Mesenteric fat pad (tissue), 1 donor: ENCODE results near the gene PSG4. TPM values are rescaled to one million over a fixed set of nuclear protein-coding genes. Genes with fewer than 3 reads are reported as not detected.
"Not testable (repeated sequence)": the region's sequence is repeated elsewhere in the genome, so short reads cannot be mapped to it uniquely, and the experiment has no call there.

Source experiments
- DNase-seq: peaks from one replicate; pipeline ENCODE4 v3.0.0-alpha.2; 2020; ENCODE audit warnings: low spot score
- long read RNA-seq: library from polyadenylated mRNA; unstranded; transcript quantifications from one replicate; pipeline ENCODE4 v2.0.0, GENCODE V29; 2020
- total RNA-seq: library from RNA; stranded (reverse); fragmentation: NEBNext Ultra II Directional; extraction: Animal tissue kit (Norgen Biotek cat#: 25700); gene quantifications from one replicate; pipeline ENCODE4 v1.2.1, GENCODE V29; 2021
- donor health status: DM: yes; HTN: yes; CAD: no.

PSG4 gene
- total RNA-seq: not detected
- long read RNA-seq, partial matches to known transcripts: 0 of 5 reads
- long read RNA-seq, other reads (novel, unspliced or antisense): 5 of 5 reads

DNA sequence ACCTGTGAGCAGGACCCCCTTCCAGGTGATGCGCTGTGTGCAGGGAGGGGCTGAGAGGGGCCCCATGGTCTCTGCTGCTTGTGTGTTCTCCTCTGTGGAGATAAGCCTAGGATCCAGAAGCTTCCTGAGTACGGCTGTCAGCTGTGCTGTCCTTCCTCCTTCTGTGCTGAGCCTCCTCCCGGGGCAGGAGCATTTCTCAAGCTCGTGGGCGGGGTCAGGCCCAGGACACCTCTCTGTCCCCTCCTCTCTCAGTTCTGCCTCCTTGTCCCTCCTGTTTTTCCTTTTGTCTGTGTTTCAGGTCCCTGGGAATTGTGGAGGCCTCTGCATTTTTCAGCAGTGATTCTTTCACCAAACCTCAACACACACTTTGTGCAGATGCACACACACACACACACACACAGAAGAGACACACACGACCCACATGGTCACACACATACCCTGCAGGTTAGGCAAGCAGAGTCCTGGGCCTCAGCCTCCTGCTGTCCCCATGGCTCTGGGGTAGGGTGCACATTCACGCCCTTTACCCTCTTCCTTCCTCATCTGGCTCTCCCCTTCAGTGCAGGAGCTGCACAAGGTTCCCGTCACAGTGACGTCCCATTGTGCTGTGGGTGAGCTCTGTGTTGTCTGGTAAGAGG, at the start of gene PSG4:
PSG4 (minus strand) TSS at position 168 of the 635 bp plus-strand sequence; CDS start at position 66, 102 bp downstream.
- not testable (repeated sequence) for DNase-seq

DNA sequence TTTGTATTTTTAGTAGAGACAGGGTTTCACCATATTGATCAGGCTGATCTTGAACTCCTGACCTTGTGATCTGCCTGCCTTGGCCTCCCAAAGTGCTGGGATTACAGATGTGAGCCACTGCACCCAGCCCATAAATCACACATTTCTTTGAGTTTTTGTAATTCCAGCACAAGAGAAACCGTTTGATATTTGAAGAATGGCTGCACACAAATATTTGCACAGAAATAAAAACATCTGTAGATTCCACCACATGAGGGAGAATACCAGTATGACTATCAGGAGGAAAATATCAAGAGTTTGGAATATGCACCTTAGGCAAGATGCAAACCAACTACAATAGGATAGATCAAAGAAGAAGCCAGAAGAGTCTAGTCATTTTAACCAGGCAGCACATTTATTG, 46.0 kb upstream of the PSG4 start:
- DNase-seq: not testable (repeated sequence)

DNA sequence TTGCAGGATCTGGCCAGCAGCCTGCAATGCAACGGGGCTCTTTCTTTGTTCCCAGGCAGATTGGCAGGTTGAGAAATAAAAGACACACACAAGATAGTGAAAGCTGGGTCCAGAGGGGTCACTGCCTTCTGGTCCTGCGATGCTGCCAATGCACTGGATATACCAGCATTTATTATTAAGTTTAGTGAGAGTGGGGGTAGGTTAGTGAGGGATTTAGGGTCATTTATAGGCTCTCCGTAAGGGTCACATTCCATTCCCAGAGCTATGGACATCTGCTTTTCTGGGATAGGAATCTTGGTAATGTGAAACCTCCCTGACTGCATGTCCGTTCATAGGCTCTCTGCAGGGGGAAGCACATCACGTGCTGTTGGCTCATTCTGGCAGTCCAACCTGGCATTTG, 44.9 kb upstream of the PSG4 start:
- not testable (repeated sequence) for DNase-seq

DNA sequence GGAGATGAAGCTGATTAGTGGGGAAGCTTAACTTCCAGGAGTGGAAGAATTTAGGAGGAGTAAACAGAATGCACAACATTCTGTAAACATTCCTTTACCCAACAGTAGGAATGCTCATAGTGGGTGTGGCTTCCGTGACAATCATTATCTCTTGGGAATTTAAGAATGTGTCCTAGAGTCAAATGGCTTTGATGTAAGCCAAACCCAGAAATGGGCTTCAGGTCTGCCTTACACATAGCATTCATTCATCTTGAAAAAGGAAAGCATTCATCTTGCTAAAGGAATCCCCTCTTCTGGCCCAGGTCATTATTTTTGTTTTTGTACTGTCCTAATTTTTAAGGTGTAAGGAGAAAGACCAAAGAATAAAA, 43.2 kb upstream of the PSG4 start:
- DNase-seq: not testable (repeated sequence)

DNA sequence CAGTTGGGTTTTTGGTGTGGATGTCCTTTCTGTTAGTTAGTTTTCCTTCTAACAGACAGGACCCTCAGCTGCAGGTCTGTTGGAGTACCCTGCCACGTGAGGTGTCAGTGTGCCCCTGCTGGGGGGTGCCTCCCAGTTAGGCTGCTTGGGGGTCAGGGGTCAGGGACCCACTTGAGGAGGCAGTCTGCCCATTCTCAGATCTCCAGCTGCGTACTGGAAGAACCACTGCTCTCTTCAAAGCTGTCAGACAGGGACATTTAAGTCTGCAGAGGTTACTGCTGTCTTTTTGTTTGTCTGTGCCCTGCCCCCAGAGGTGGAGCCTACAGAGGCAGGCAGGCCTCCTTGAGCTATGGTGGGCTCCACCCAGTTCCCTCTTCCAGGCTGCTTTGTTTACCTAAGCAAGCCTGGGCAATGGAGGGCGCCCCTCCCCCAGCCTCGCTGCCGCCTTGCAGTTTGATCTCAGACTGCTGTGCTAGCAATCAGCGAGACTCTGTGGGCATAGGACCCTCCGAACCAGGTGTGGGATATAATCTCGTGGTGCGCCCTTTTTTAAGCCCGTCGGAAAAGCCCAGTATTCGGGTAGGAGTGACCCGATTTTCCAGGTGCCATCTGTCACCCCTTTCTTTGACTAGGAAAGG, 41.9 kb upstream of the PSG4 start:
- not testable (repeated sequence) for DNase-seq

DNA sequence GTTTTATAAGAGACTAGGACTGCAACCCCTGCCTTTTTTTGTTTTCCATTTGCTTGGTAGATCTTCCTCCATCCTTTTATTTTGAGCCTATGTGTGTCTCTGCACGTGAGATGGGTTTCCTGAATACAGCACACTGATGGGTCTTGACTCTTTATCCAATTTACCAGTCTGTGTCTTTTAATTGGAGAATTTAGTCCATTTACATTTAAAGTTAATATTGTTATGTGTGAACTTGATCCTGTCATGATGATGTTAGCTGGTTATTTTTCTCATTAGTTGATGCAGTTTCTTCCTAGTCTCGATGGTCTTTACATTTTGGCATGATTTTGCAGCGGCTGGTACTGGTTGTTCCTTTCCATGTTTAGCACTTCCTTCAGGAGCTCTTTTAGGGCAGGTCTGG, 40.4 kb upstream of the PSG4 start:
- not testable (repeated sequence) for DNase-seq

DNA sequence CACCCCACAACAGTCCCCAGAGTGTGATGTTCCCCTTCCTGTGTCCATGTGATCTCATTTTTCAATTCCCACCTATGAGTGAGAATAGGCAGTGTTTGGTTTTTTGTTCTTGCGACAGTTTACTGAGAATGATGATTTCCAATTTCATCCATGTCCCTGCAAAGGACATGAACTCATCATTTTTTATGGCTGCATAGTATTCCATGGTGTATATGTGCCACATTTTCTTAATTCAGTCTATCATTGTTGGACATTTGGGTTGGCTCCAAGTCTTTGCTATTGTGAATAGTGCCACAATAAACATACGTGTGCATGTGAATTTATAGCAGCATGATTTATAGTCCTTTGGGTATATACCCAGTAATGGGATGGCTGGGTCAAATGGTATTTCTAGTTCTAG, 36.8 kb upstream of the PSG4 start:
- DNase-seq: not testable (repeated sequence)

DNA sequence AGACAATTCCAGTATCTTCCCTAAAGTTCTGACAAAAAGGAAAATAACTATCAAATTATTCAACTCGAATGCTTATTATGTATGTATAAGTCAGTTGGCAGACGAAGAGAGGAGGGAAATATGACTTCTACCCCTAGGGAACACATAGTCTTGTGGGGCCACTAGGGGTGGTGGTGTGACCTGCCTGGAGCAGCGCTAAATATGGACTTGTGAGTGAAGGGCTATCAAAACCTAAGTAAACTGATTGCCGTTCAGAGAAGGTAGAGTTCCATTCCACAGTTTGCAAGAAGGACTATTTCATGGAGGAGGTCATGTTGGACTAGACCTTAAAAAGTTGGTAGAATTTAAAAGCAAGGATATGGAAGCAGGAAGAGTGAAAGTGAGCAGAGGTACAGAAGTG, 32.8 kb upstream of the PSG4 start:
- DNase-seq: not testable (repeated sequence)

DNA sequence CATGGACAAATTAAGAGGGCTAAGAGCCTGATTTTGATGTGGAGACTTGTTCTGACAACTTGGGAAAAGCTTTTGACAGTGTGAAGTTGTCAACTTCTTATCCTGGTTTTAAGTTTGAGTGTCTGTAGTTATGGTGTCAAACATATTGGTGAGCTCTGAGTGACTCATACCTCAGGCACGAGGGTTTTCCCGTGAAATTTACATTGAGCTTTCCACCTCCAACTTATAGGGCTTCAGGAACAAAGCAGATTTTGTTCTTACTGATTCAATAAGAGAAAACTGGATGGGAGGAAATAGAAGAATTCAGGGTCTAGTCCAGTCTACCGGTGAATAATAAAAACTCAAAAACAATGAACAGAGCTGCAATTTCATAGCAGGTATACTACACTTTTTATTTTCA, 30.2 kb upstream of the PSG4 start:
- DNase-seq: not testable (repeated sequence)

DNA sequence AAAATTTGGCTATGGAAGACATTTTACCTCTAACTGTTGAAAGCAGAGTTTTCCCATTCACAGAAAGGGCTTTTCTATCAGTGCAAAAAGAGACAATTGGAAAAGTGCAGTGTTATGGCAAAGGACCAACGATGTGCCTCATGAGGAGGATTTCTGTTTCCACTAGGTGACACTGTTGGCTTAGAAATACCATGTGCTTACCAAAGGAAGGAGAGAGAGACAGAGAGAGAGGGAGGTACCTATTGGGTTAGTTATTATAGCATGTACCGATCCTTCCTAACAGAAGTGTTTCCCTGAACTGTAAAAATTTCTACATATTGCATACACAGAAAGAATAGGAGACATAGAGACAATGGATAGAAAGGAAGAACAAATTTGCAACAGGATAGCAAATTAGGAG, 23.9 kb upstream of the PSG4 start:
- DNase-seq: no peak

DNA sequence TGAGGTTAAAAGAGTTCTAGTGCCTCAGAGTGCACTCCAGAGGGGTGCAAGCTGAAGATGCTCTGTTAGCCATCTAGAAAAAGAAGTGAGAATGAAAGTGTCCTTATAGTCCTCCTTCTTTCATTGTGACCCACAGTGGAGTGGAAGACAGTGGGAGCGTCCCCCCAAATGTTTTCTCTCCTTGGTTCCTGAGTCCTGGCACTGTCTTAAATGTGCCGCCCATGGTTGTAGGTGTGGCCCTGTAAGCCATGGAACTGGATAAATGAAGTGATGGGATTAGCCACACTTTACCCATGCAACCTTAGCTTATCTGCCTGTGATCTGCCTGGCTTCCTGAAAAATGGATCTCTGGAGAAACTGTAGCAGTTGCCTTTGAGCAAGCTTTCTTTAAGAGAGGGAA, 23.3 kb upstream of the PSG4 start:
- not testable (repeated sequence) for DNase-seq

DNA sequence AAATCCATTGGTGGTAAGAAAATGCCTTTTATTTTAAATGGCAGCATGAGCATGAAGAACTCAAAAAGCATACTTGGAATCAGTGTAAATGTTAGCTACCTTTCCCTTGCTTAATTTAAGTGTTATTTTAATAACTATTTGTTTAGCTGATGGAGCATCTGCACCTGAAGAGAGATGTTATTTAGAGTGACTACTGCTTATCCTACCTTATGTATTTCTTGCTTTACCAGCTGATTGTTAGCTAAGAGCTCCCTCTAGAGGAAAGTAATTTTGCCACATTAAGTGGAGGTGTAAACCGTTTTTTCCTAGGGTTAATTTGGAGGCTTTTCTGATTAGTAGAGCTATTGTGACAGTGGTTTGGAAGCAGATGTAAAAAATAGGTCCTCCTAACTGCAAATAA, 21.5 kb upstream of the PSG4 start:
- not testable (repeated sequence) for DNase-seq

DNA sequence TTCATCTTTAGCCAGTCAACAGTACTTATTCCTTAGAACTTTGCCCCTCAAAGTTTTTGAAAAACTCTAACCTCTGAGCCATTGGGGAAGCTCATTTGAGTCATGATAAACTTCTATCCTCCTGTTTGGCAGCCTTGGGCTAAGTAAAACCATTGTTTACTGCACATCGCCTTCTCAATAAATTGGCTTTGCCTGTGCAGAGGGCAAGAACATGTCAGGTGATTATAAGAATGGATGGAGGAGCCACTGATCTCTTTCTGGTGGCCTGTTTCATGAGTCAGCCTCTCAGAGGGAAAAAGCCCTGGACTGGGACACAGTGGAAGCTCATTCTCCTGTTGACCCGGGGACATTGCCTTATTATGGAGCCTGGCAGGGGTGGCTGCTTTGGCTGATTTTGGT, 19.4 kb upstream of the PSG4 start:
- DNase-seq: no peak

DNA sequence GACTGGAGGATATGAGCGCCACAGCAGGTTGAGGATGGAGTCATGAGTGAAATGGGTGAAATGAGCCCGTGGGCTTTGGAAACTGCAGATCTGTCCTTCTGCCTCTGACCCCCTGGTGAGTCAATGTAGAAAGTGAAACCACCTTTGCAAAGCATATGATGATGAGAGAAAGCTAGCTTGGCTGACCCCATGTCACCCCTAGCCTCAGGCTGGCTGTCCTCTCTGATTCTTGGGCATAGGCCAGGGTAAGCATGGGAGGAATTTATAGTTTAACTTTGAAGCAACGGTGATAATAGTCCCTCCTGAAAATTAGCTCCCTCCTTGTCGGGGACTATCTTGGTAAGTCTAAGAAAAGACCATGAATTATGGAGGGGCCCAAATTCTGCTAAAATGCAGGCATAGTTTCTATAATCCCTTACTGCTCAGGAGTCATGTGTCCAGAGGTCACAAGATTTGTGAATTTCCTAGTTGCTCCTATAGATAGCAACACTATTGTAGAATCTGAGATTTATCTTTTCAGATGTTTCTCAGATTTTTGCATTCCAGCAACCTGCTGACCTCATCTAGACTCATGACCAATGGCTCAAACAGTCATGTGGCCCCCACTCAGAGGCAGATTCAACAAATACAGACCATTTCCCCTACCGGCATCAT, 18.9 kb upstream of the PSG4 start:
- not testable (repeated sequence) for DNase-seq

DNA sequence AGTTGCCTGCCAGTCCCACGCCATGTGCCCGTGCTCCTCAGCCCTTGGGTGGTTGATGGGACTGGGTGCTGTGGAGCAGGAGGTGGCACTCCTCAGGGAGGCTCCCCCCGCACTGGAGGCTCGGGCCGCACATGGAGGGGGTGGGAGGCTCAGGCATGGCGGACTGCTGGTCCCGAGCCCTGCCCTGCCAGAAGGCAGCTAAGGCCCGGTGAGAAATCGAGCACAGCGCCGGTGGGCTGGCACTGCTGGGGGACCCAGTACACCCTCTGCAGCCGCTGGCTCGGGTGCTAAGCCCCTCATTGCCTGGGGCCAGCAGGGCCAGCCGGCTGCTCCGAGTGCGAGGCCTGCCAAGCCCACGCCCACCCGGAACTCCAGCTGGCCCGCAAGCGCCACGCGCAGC, 16.5 kb upstream of the PSG4 start:
- DNase-seq: not testable (repeated sequence)

DNA sequence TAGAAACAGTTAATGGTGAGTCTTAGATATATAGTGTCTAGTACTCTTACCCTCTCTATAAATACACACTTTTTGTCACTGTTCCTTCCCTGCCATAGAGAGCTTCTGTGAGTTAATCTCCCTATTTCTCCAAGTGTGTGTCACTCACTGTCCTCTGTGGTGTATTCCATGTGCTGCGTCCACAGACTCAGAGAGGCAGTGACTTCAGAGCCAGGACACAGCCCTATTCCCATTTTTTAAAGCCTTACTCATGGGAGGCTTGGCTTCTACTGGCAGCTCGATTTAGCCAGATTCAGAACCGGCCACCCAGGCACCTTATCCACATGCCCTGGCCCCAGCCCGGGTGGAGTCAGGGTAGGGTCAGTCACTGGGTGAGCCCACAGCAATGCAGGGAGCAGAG, 13.7 kb upstream of the PSG4 start:
- not testable (repeated sequence) for DNase-seq

DNA sequence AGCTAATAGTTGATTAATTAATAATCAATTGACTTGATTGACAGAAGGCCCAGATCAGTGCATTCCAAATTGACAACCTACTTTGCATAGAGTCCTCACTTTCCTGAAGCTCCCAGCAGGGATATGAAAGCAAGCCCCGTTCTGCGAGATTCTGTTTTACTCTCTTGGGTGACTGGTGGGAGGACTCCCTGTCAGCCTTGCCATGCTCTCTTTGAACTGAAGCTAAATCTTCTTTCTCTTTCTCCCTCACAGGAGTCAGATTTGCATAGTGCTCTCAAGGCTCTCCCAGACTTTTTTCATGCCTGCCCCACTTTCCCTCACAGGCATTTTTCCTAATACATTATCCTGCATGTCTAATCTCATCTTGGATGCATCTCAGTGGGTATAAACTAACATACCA, 10.4 kb upstream of the PSG4 start:
- DNase-seq: not testable (repeated sequence)

DNA sequence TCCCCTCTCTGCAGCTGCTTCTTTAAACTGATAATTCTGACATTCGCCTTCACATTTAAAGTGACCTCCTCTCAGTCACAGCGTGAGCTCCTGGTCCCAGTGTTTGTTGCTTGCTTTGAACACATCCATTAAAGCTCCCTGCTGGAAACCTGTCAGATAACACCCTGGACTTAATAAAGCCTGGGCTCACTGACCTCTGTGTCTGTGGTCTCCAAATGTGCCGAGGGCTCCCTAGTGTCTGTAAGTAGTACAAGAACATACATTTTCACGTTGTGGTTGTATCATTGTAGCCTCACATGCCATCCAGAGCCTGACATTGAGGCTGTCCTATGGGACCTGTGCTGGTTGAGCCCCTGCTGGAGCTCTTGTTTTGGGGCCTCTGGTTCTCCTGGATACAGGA, 2.6 kb upstream of the PSG4 start:
- no peak for DNase-seq

DNA sequence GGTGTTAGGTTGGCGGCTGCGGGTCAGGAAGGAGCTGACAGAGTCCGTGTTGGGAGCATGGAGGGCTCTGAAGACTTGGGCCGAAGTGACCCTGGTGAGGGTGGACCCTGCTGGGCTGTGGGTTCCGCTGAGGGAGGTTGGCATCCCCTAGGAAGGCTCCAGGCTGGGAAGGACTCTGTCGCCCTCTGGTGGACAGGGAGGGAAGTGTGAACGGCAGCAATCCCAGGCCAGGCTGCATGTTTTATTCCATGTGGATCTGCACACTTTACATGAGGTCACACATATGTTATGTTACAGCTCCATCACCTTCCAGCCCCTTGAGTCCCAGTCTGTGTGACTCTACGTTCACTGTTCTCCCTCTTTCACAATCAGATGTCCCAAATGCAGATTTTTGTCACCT, 1.7 kb upstream of the PSG4 start:
- DNase-seq: not testable (repeated sequence)

DNA sequence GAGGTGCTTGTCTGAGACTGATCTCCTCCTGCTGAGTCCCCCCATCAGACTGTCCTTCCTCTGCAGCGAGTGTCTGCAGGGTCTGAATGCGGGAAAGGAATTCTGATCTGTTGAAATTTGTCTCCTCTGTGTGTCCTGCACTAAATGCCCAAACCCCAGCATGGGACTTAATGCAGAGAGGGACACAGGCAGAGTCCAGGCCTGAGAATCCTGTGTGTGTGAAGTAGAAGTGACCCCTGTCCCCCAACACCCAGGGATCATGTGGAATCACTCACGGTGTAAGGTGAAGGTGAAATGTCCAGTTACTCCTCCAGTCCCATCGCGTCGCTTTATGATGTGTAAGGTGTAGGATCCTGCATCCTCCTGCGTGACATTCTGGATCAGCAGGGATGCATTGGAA, 1.8 kb downstream of the PSG4 start:
- DNase-seq: not testable (repeated sequence)

DNA sequence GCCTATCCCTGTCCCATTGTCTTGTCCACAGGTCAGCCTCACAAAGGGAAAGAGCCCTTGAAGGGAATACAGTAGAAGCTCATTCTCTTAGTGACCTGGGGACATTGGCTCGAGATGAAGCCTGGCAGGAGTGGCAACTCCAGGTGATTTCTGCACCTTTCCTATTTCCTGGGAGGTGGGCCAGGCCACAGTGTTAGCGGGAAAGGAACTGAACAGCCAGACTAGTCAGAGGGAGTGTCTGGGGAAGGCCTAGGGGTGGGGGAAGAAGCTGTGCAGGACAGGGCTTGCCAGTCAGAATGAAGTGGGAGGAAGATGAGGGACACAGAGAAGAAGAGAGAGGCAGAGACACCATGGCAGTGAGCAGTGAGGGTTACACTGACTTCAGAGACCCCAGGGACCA, 3.5 kb downstream of the PSG4 start:
- not testable (repeated sequence) for DNase-seq

DNA sequence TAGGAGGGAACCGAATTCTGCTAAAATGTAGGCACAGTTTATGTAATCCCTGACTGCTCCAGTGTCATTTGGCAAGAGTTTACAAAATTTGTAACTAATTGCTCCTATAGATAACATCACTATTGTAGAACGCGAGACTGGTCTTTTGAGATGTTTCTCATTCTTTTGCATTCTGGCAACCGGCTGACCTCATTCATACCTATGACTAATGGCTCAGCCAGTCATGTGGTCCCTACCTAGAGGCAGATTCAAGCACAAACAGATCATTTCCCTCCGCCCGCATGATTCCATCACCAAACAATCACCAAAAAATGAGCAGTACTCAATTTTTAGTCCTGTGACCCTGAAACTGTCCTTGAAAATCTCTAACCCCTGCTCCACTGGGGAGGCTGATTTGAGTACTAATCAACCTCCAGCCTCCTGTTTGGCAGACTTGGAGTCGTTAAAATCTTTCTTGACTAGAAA, 4.1 kb downstream of the PSG4 start:
- not testable (repeated sequence) for DNase-seq
